CD4-positive, alpha-beta T cell treated with Interleukin-12 subunit alpha and Interleukin-12 subunit beta, for 1 hour (primary cell): ENCODE data around the gene SORCS1.

Experiments used
- DNase-seq: peaks from one replicate; pipeline ENCODE4 v3.0.0-alpha.2; 2020

The SORCS1 gene

DNA sequence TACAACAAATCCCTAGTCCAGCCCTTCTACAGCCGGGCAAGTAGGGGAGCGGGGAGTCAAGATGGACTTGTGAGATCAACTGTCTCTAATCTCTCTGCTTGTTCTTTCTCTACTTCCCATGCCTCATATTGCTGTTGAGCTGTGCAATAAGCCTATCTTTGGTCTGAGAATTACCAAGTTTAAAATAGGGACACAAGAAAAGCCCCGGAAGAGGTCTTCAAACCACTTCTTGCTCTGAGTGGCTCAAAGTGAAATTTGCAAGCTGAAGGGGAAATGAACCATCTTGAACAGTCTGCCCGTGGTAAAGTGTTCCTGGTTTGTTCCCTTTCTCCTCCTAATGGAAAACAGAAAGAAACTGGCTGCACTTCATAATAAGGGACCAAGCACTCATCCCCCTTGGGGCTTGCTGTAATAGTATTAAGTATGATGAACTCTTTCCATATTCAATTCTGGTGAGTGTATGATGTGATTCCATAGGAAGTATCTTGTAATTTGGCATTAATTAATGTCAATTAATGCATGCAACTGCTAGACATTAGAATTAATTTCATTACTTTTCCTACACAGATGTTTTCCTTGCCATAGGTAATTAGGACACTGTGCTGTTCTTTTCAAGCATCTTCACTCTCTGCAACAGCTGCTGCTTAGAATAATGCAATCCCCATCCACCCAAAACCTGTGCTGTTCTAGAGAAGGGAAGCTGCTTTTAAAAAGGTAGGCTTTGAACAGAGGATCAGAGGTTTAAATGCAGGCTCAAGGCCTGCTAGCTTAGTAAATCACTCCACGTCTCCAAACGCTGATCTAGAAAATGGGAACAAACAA, 449.6 kb downstream of the SORCS1 start:
- no peak for DNase-seq

GRCh38 chr10:106713846-106714245, 450.7 kb downstream of the SORCS1 start:
- no peak for DNase-seq

DNA sequence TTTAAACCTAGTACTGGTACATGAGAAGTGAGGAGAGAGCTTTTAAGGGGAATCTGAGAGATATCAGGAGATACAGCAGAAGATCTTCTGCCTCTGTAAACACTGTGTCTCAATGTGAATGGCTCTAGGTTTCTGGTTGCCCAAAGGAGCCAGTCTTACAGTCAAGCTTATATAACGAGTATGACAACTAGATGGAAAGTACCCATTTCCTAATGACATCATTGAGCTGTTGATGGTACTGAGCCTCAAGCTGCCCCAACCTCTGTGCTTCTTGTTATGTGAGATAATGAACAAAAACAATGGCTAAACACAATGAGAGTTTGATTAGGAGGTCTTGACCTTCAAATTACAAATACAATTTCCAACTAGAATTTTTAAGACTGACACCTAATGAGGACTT, 451.5 kb downstream of the SORCS1 start:
- DNase-seq, result no peak

GRCh38 chr10:106711313-106711906, 453.1 kb downstream of the SORCS1 start:
- DNase-seq, result peak; percentile 2

GRCh38 chr10:106708506-106708905, 456.0 kb downstream of the SORCS1 start:
- DNase-seq, result no peak

DNA sequence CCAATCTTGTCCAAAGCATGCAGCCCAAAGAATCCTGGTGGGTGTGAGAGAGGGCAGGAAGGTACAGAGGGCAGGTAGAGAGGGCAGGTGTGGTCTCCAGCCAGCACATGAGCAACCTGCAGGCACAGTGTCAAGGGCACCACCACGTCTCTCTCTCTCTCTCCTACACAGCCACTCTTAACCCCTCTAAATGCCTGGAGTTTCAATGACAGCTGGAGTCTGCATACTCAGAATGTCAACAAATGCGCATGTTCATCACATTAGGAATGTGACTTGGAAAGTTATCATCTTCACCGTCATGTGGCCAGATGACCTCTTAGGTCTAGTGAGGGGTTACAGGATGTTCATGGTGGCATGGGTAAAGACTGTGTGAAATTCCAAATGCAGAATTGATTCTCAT, 456.8 kb downstream of the SORCS1 start:
- DNase-seq, result no peak

DNA sequence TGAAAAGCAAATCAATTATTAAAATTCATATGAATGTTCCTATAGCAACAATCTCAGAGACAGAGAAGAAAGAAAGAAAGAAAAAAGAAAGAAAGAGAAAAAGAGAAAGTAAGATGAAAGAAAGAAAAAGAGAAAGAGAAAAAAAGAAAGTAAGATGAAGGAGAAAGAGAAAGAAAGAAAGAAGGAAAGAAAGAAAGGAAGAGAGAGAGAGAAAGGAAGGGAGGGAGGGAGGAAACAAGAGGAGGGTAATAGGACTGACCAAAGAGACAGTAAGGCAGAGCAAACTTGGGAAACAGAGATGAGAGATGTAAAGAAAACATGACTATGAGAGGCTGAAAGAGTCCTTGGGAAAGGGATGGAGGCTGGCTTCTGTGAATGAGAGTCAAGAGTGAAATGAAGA, 458.4 kb downstream of the SORCS1 start:
- DNase-seq, result no peak

GRCh38 chr10:106705681-106706100, 458.8 kb downstream of the SORCS1 start:
- peak; percentile 11 for DNase-seq

- DNase-seq, result no peak
Measured at GRCh38 chr10:106696239-106696638, 468.3 kb downstream of the SORCS1 start.

GRCh38 chr10:106694696-106695095, 469.8 kb downstream of the SORCS1 start:
- no peak for DNase-seq

DNA sequence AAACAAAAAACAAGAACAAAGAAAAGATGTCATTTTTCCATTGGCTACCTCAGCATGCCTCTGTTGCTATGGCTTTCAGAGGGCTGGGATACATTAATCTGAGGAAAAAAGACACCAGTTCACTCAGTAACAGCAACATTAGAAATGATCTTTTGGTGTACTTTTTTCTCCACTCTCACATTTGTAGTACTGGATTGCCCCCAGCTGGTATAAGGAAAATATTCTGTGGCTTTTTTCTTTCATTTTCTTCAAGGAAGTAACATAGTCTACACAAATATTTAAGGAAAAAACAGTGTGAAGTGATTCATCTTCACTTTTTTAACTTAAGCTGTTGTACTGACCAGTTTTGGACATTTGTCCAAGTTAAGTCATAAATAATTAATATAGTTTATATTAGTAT, 482.3 kb downstream of the SORCS1 start:
- no peak for DNase-seq

GRCh38 chr10:106680061-106680460, 484.4 kb downstream of the SORCS1 start:
- no peak for DNase-seq

DNA sequence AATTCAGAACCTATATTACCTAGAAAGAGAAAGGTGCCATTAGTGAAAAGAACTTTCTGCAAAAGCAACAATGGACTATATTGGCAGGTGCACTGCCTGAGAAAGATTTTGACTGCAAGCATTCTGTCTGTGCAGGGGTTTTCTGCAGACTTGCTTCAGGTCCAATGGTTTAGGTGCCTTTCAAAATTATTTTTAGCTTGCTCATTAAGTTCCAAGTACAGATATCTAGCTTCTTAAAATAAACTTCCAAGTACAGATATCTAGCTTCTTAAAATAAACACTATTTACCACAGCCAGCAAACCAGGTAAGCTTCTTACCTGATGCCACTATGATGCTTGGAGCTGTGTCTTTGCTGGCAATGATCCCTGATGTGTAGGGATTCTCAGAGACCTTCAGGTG, 485.2 kb downstream of the SORCS1 start:
- no peak for DNase-seq

- DNase-seq, result no peak
Measured at GRCh38 chr10:106672517-106673175, 491.9 kb downstream of the SORCS1 start.

DNA sequence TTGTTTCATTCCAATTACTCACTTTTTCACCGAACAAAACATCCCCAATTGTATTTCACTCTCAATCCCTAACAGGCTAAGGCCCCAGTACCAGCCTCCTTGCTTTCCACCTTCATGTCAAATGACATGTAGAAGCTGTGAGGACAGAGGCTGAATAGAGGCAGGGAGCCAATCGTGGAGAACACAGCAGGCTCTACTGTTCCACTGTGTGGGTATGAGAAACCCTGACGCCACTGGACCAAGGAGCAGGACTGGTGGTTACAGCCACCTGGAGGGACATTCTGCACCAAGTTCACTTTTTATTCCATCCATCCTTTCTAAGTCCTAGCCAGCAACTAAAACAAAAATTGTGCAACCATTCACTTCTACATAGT, 502.8 kb downstream of the SORCS1 start:
- DNase-seq, result no peak

GRCh38 chr10:106661133-106661766, 503.3 kb downstream of the SORCS1 start:
- DNase-seq, result no peak

GRCh38 chr10:106660550-106660949, 504.0 kb downstream of the SORCS1 start:
- no peak for DNase-seq

- no peak for DNase-seq
Measured at GRCh38 chr10:106655636-106656035, 508.9 kb downstream of the SORCS1 start.

DNA sequence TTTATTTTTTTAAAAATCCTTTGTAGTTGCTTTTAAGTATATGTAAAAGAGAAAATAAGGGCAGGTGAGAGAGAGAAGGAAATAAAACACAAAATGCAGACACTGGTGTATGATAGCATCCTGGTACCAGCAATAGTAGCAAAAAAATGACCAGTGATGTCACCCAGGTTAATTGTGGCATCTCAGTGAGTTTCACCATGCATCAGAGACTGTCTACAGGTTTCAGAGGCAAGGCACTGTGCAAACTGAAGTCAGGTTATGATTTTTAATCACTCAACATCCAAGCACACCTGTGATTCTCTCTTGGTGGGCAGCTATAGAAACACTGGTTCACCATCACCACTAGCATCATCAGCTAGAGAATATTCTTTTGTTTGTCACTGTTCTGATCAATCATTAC, 509.3 kb downstream of the SORCS1 start:
- no peak for DNase-seq

GRCh38 chr10:106652279-106652678, 512.2 kb downstream of the SORCS1 start:
- DNase-seq, result no peak

- no peak for DNase-seq
Measured at GRCh38 chr10:106648534-106649481, 515.7 kb downstream of the SORCS1 start.

GRCh38 chr10:106643473-106643872, 521.0 kb downstream of the SORCS1 start:
- DNase-seq, result no peak
